Femur (tissue), 1 donor: Measurements from ENCODE around the gene NPHP4.

Source experiments
- DNase-seq: peaks from one replicate; pipeline ENCODE4 v3.0.0-alpha.2; 2017

NPHP4 gene

GRCh38 chr1:5888606-5889211 lies 103.5 kb downstream of the NPHP4 start:
- DNase-seq, result no peak

- DNase-seq, result no peak
These were observed 104.3 kb downstream of the NPHP4 start for GRCh38 chr1:5887971-5888361.

DNA sequence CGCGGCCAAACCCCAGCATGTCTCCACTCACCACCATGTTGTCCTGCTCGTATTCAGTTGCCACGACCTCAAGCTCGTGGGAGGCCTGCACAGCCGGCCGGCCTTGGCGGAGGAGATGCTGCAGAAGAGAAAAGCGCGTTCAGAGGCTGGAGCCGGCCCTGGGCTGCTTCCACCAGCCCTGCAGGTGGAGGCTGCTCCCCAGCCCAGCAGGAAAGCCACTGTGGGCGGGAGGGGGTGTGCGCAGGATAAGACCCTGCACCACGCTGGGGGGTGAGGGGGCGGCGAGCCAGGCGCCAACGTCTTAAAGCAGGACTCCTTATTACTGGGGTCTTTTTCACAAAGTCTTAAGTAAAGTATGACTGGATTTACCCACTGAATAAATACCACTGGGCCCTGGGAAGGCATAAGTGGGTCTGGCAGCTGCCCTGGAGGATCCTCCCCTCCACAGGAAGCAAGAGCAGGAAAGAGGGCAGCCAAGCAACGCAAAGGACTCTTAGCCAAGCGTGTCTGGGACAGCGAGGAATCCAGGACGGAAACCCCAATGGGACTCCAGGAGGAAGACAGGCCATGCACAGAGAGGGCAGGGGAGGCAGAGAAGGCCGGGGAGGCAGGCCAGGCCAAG lies 104.8 kb downstream of the NPHP4 start:
- DNase-seq, result no peak

GRCh38 chr1:5886541-5887348 lies 105.5 kb downstream of the NPHP4 start:
- DNase-seq, result no peak

DNA sequence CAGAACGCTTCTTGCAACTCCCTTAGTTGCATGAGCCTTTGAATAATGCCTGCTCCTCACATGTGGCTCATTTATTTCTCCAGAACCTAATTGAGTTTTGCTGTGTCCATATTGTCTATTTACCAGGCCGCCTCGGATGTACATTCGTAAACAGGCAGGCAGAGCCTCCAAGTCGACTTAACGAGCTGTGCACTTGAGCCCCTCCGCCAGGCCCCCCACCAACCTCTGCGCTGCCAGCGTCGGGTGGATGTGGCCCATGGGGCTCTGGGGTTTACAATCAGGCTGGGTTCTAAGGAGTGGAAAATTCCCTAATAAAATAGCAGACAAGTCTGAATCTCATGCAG lies 106.1 kb downstream of the NPHP4 start:
- no peak for DNase-seq

GRCh38 chr1:5885471-5886139 lies 106.6 kb downstream of the NPHP4 start:
- DNase-seq, result no peak

DNA sequence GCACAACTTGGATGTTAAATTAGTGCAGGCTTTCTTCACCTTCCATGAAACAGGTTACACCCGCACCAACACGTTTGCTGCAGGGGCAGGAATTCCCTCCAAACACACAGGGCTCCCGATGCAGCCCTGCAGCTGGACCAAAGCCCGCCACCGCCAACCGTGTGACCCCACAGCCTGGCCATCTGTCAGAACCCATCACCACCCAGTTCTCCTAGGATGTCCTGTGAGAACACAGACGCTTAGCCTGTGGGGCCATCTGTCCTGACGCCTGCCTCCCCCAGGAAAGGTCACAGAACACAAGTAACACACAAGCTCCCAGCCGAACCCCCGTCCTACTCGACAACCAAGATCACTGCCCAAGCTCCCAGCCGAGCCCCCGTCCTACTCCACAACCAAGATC lies 108.1 kb downstream of the NPHP4 start:
- no peak for DNase-seq

DNA sequence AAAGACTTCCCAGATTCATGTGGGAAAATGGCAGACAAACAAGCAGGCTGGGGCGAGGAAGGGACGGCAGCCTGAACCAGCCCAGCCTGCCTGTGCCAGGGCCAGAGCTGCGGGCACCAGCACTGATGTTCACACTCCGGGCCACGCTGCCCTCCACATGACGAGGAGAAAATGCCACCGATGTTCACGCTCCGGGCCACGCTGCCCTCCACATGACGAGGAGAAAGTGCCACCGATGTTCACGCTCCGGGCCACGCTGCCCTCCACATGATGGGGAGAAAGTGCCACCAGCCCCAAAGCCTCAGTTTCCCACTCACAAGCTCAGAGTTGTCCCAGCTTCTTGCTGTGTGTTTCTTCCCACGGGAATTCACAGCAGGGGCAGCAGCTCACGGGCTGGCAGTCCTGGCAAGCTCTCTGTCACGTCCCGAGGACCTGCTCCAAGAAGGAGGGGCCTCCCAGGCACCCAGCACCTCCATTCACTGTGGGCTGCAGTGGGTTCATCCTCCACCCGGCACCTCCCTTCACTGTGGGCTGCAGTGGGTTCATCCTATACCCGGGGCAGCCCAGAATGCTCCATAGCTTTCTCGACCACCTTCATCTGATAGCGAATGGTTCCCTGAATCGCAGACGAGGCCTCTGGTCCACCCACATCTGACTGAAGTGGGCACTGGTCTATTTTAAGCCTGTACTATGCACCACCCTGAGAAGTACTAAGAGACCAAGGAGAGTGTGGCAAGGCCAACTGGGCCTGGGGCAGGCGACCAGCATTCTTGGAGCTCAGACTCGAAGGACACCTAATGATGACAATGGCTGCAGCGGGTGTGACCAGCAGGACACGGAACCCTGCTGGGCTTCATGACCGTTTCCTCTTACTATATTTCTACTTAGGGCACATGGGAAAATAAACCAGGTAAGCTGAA lies 108.8 kb downstream of the NPHP4 start:
- no peak for DNase-seq

GRCh38 chr1:5882367-5883128 lies 109.7 kb downstream of the NPHP4 start:
- DNase-seq, result no peak

GRCh38 chr1:5881526-5882222 lies 110.6 kb downstream of the NPHP4 start:
- no peak for DNase-seq

- no peak for DNase-seq
These were observed 111.4 kb downstream of the NPHP4 start for GRCh38 chr1:5880630-5881405.

- no peak for DNase-seq
These were observed 112.8 kb downstream of the NPHP4 start for GRCh38 chr1:5879421-5879820.

DNA sequence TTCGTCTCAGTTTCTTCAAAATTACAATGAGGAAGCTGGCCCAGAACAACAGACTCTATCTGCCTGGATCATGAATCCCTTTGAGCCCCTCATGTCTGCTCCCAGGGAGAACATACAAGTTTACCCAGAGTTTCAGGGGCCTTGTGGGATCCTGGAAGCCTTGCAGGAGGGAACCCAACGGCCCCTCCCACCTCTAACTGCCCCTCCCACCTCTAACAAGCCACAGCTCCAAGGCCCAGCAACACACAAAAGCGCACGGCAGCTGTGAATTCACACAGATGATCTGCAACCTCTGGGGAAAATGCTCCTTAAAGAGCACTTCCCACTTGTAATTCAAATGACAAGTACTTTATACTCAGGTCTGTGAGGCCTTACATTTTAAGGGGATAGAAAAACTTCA lies 113.3 kb downstream of the NPHP4 start:
- no peak for DNase-seq

DNA sequence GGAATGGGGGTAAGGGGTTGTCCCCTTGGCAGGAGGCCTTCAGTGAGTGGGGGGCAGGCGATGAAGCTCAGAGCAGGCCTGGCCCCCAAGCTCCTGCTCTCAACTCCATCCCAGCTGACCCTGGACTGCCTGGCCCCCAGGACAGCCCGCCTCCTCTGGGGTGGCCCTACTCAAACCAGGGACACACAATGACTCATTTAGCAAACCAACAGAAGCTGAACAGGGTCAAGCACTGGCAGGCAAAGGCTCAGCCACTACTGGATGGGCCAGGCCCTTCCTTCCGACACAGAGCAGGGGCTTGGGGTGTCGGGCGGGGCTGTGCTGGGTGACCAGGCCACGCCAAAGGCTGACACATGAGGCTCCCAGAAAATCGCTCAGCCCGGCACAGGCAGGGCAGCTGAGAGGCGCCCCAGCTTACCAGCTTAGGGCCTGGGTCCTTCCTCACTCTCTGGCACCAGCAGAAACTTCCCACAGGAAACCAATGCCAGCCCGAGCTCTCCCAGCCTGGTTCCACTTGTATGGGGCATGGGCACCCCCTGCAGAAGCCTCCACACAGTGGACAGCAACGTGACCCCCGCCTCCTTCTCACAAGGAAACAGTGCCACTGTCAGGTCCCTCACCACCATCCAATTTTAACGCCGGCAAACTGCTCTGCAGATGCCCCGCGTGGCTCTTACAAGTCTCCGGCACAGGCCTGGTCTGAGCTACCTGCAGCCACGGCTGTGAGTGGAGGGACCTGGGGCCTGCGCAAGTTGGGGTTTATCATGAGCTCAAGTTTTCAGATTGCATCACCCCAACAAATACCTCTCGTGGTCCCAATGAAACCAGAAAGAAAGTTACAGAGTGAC lies 114.3 kb downstream of the NPHP4 start:
- DNase-seq, result no peak

- DNase-seq, result no peak
These were observed 115.2 kb downstream of the NPHP4 start for GRCh38 chr1:5877001-5877400.

DNA sequence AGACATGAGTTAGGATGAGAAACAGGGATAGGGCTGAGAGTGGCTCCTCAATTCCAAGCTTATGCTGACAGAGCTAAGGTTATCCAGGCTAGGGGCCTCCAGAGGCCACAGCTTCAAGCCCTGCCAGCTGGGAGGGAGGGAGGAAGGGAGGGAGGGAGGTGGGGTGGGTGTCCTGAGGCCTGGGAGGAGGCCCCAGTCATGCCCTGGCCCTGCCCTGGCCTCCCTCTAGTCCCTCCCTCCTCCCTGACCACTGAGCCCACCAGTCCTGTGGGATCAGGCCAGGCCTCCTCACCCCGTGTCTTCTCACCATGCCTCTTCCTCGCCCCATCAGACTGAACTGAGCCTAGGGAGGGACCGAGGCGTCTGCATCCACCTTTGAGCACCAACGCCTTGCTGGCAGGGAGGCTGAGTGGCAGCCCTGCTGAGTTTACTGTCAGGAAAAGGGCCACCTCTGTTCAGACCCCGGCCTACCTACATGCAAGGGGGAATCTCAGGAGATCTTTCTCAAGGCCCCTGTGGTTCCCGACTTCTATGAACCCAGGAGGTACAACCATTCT lies 116.1 kb downstream of the NPHP4 start:
- DNase-seq, result no peak

DNA sequence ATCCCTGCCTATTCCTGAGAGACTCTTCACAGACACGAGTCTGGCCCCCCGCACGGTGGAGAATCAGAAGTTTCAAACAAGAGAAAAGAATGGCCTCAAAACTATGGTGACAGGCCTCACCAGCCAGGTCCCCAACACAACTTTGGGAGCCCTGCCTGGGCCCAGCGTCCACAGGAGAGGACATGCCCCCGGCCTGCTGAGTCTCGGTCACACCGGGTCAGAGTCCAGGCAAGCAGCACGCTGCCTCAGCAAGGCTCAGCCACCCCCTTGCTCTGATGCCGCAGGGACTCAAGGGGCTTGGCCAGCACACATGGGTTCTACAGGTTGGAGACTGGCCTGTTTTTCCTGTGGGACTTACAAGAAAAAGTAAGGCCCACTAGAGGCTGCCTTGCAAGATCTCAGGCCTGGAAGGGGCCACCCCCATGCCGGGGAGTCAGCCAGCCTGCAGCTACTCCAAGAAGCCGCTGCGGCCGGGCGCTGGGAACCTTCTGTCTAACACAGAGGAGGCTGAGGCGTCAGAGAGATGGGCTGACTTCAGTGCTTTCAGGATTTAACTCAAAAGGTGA lies 116.8 kb downstream of the NPHP4 start:
- no peak for DNase-seq

DNA sequence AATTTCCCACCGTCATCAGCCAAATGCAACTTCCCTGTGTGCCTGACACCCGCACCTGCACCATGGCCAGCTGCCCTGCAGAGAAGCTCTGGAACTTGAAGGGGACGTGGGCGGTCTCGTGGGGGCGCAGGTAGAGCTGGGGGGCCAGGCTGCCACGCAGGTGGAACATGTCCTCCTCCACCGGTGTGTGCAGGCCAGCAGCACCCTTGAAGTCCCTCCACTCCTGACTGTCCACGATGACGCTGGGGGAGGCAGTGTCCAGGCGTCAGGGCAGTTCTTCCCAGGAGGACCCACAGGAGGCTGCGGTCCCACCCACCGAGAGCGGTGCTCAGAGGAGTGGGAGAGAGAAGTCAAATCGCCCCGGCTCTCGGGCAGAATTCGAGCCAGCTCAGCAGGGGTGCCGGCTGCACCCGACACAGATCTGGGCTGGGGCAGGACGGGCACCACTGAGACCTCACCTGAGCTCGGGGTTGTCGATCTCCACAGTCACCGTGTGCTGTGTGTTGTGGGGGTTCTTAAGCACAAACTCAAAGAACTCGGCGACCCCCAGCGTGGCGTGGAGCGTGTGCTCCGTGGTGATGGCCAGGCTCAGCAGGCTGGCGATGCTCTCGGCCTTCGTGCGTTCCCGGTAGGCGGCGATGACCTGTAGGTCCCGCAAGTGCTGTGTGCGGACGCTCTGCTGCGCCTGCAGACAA lies 117.7 kb downstream of the NPHP4 start:
- no peak for DNase-seq
